NCI-H2081 treated with DMSO at 0.1 percent for 48 hours (cell line): ENCODE data around the gene ADGRL1.
"Not testable (repeated sequence)": the region's sequence is repeated elsewhere in the genome, so short reads cannot be mapped to it uniquely, and the experiment has no call there.

Source experiments
- DNase-seq: peaks from one replicate; lab custom pipeline; 2025; lab: John Stamatoyannopoulos, UW

The ADGRL1 gene

DNA sequence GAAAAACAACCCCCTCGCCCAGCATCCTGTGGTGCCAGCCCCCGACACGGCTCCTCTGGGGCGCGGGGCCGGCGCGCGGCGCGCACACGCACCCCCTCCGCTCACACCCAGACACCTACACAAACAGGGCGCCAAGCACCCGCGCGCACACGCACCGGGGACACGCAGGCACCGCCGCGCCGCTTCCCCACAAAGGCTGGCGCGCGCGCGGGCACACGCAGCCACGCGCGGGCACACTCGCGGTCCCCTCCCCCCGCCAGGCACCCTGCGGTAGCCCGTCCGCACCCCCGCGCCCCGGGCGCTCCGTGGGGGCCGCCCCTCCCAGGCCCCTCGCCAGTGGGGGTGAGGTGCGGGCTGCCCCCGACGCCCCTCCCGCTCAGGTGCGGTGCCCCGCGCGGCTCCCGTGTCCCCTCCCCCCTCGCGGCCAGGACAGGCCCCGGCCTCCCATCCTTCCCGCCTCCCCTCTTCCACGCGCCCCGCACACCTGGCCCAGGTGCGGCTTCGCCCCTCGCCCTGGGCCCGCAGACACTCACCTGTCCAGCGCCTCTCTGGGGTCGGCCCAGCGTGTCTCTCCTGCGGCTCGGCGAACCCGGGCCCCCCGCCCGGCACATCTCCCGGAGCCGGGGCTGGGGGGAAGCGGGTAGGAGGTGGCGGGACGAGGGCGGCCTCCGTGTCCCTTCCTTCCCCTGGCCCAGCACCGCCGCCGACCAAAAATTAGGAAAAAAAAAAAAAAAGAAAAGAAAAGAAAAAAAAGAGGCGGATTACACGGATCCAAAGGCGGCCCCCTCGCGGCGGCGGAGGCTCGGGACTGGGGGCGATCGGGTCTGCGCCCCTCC lies at the start of gene ADGRL1:
ADGRL1 (minus strand) TSS at position 718 of the 836 bp plus-strand sequence. CDS start 22,567 bp downstream, outside the sequence.
- not testable (repeated sequence) for DNase-seq

DNA sequence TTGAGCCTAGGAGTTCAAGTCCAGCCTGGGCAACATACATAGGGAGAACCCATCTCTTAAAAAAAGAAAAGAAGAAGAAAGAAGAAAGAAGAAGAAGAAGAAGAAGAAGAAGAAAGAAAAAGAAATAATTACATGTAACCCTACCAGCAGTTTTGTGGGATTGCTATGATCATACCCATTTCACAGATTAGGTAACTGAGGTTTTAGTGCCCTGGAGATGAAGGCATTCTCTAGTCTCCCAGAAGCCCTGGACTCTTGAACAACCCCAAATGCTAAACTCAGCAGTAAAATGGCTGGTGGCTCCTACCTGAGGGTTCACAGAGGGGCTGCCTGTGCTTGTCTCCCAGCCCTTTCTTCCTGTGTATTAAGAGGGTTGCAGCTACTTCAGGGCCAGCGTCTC lies 49.3 kb upstream of the ADGRL1 start:
- DNase-seq: not testable (repeated sequence)

DNA sequence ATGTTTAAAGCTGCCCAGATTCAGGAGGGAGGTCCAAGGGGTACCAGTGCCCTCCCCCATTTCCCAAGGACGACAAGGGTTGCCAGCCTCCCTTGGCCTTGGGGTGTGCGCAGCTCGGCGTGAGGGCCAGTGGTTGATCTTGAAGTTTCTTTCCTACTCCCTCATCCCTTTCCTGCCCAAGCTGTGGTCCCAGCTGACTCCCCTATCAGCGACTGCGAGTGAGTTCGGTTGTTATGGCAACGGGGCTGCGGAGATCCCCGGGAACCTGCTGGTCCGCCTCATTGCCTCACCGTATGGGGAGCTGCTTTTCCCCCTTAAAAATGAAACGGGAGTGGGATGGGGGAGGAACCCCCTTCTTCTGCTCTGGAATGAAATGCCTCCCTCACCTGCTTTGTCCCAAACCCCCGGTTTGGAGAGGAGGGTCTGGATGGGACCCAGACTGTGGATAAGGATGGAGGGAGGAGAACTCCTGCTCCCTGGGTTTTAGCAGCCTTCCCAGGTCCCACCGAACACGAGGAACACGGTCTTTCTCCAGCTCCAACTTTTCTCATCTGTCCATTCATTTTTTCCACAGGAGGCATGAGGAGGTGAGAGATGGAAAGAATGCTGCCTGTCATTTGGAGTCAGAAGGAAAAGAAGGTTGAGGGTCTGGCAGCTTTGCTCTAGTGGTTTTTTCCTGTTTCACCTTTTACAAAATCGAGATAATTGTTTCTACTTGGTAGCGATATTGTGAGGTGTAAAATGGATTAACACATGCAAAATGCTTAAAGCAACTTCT lies 48.0 kb upstream of the ADGRL1 start:
- DNase-seq: not testable (repeated sequence)

DNA sequence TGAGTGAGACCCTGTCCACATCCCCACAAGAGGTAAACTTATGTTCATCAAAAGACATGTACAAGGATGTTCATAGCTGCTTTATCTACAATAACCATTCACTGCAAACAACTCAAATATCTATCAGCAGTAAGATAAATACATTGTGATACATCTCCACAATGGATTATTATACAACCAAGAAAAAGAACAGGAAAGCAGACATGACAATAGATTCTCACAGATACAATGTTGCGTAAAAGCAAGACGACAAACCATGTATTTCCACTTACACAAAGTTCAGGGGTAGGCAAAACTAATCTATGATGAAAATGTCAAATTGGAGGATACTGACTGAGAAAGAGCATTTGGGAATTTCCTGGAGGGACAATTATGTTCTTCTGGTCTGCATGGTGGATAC lies 46.2 kb upstream of the ADGRL1 start:
- not testable (repeated sequence) for DNase-seq

DNA sequence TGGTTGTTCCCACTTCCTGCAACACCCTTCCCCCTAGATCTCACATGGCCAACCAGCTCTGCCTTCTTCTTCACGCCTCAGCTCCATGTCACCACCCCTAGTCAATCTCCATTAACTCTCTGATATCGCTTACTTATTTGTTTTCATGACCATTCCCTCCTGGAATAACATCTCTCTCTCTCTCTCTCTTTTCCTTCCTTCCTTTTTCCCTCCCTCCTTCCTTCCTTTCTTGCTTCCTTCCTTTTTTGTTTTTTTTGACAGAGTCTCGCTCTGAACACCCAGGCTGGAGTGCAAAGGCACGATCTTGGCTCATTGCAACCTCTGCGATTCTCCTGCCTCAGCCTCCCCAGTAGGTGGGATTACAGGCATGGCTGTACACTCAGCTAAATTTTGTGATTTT lies 44.9 kb upstream of the ADGRL1 start:
- no peak for DNase-seq

DNA sequence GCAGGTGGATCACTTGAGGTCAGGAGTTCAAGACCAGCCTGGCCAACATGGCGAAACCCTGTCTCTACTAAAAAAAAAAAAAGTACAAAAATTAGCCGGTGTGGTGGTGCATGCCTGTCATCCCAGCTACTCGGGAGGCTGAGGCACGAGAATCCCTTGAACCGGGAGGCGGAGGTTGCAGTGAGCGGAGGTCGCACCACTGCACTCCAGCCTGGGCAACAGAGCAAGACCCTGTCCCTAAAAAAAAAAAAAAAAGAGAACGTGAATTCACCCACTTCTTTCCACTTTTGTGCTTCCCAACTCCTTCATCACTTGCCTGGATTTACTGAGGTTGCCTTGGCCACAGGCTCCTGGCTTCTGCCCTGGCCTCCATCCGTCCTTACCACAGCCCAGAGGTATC lies 44.3 kb upstream of the ADGRL1 start:
- not testable (repeated sequence) for DNase-seq

DNA sequence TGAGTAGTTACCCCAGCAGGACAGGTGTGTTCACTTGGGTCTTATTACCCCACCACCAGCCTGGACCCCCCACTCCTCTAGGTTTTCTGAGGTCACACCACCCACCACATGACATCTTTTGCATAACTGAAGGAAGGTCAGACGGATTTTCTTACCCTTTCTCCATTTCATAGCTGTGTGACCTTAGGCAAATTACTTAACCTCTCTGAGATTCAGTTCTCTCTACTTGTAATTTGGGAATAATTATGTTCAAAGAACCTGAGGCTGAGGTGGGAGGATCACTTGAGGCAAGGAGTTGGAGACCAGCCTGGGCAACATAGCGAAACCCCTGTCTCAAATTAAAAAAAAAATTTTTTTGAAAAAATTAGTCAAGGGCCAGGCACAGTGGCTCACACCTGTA lies 43.9 kb upstream of the ADGRL1 start:
- not testable (repeated sequence) for DNase-seq

DNA sequence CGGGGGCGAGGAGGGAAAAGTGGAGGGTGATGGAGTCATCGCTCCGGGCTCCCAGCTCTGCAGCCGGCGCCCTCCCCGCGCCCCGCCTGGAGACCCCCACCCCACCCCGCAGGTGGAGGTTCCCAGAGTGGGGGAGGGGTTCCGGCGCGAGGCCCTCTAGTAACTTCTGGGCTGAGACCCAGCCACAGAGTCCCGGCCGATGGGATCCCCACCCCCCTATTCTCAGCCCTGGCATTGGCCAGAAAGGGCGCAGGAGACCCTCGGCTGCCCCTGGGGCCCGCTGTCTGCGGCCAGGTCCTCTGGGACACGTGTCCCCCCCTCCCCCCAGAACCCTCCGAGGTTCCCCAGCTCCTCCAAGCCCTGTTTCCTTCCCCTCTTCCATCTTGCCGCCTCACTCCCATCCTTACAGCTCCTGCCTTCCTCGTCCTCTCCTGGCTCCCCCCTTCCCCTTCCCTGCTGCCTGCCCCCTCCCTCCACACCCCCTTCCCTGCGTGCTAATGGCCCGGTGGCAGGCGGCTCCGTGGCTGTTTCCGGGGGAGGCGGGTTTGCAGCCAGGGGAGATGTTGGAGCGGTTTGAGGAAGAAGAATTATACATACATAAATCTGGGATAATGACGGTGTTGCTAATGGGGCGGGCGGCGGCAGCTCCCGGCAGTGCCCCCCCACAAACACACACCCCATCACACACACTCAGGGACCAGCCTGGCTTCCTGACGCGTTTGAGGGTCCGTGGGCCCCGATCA lies 43.2 kb upstream of the ADGRL1 start:
- peak; percentile 21 for DNase-seq

DNA sequence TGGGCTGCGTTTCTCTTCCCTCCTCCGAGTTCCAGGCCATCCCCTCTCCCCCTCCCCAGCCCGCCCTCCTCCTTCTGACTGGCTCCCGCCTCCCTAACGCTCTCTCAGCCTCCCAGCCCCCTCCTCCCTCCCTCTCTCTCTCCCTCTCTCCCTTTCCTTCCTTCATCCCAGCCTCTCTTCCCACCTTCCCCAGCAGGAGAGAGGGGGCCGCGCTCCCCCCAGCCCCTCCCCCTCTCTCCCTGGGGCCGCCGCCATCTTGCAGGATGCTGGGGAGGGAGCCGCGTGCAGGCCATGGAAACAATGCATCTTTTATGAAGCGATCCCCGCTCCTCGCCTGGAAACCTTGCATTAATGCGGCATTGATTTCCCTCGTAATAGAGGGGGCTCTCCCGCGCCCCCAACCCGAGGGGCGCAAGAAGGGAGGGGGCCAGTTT lies 42.6 kb upstream of the ADGRL1 start:
- no peak for DNase-seq

DNA sequence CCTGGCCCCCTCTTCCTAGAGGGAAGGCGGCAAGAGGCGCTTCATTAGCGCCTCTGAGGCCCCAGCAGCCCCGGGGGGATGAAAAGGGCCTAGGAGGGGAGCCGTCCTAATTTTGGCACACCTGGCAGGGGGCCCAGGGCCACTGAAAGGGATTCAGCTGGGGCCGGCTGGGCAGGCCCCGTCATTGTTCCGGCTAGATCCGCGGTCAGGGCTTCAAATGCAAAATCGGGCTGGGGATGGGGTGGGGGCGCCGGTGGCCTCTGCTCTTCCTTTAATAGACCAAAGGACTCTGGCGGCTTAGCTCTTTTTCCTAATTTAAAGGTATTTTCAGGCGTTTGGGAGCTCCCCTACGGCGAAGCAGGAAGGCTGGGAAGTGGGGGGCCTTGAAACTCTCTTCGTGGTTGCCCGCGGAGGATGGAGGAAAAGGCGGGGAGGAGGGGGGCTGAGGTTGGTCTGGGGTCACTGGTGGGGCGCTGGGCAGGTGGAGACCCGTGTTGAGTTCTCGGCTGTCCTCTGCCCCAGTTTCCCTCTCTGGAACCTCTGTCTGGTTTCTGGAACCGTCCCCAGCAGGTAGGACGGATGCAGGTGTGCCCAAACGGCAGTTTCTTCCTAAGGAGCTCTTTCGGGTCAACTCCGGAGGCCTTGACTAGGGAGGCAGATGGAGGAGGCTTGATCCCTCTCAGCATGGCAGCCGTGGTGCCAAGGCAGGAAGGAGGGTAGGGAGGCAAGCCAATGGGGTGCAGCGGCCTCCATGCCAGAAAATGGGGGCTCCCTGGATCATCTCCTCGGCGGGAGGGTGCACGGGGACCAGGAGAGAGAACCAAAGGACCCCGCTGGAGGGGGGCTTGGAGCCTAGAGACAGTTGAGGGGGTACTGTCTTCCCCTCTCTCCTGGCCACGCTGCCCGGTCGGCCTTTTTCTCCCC lies 41.8 kb upstream of the ADGRL1 start:
- not testable (repeated sequence) for DNase-seq

DNA sequence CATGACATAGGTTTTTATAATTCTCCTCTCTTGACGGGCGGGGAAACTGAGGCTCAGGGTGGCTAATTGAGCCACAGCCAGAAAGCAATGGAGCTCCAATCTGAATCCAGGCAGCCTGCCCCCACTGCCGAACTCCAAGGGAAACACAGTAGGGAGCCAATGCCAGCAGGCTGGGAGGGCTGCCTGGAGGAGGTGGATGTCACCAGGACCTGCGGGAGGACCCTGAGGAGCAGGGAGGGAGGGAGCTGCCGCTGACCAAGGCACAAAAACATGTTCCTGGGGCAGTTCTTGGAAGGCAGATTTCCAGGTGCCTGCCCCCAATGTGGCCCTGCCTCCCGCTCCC lies 41.2 kb upstream of the ADGRL1 start:
- not testable (repeated sequence) for DNase-seq

DNA sequence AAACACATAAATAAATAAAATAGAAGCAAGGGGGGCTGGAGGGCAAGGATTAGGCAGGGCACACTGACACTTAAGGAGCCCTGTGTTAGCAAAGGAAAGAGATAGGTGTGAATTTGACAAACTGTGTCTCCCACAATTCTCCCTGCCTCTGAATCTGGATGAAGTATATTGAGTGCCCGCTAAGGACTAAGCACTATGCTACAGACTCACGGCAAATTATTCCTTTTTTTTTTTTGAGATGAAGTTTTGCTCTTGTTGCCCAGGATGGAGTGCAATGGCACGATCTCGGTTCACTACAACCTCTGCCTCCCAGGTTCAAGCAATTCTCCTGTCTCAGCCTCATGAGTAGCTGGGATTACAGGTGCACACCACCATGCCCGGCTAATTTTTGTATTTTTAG lies 38.4 kb upstream of the ADGRL1 start:
- DNase-seq: not testable (repeated sequence)

DNA sequence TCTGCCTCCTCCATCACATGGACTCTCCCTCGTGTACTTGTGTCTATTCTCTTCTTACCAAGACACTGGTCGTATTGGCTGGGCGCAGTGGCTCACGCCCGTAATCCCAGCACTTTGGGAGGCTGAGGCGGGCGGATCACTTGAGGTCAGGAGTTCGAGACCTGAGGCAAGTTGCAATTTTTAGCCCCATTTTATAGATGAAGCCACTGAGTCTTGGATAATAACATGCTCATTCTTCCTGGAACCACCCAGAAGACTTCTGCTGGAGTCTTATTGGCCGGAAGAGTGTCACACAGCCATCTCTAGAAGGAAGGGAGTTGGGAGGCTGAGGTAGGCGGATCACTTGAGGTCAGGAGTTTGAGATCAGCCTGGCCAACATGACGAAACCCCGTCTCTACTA lies 37.7 kb upstream of the ADGRL1 start:
- DNase-seq: not testable (repeated sequence)

DNA sequence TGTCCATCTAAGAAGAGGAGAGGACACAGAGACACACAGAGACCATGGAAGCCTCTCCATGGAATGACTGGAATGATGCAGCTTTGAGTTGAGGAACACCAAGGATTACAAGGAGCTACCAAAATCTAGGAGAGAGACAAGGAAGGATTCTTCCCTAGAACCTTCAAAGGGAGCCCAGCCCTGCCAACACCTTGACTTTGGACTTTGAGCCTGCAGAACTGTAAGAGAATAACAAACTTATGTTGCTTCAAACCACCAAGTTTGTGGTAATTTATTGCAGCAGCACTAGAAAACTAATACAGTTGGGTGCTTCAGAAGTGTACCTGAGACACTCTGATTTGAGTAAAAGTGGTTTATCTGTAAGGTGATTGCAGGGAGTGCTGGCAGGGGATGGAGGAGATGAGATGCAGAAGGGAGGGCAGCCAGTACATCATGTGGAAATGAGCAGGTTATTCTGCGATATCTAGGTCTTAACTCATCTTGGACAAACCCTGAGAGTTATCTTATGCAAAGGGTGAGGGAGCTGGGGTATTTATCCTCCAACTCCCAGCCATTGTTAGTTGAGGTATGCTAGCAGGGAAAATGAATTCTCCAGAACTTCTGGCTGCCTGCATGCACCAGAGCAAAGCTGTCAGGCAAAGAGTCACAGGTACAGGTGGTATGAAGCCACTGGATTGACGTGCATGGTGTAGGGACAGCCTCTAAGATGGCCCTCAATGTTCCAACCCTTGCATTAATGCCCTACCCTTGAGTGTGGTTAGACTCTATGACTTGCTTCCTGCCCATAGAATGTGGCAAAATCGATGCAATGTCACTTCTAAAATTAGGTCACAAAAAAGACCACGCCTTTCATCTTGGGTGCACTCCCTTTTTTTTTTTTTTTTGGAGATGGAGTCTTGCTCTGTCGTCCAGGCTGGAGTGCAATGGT lies 31.3 kb upstream of the ADGRL1 start:
- DNase-seq: no peak

DNA sequence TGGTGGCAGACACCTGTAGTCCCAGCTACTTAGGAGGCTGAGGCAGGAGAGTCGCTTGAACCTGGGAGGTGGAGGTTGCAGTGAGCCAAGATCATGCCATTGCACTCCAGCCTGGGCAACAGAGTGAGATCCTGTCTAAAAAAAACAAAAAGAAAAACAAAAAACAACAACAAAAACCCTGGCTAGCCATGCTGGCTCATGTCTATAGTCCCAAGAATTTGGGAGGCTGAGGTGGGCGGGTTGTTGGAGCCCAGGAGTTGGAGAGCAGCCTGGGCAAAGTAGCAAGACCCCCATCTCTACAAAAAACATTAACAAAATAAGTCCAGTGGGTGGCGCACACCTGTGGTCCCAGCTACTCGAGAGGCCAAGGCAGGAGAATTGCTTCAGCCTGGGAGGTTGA lies 27.0 kb upstream of the ADGRL1 start:
- not testable (repeated sequence) for DNase-seq

DNA sequence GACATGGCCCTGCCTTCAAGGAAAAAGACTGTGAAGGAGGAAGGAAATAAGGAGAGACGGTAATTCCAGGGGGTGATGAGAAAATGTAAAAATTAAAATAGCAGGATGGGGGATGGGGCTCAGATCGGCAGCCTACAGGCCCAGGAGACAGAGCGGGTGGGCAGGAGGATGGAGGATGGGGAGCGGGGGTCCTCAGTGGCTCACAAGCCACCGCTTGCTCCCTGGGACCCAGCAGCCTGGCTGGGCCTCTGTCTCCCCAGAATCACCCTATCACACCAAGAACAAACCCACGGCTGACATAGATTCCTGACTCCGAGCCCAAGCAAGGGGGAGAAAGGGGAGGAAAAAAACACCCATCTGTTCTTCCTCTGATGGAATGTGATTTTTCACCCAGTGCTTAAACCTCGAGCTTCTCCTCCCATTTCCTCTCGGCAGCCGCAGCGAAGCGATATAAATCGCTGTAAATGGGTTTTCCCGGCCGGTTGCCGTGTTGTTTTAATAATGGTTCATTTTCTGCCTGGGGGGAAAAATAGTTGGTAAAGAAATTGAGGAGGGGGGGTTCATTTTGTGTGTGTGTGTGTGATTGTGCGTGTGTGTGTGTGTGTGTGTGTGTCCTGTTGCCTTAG lies 22.6 kb upstream of the ADGRL1 start:
- DNase-seq: not testable (repeated sequence)

DNA sequence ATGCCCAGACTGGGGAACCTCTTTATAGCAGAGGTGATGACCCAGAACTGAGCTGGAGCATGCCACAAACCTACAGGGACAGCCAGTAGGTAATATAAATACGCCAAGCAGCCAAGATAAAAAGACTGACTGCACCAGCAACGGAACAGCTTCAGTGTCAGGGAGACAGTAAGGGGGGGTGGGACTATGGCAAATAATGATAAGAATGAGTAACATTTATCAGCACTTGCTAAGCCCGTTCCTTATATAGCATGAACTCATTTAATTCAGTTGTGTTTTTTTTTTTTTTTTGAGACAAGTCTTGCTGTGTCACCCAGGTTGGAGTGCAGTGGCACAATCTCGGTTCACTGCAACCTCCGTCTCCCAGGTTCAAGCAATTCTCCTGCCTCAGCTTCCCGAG lies 20.5 kb upstream of the ADGRL1 start:
- DNase-seq: not testable (repeated sequence)

DNA sequence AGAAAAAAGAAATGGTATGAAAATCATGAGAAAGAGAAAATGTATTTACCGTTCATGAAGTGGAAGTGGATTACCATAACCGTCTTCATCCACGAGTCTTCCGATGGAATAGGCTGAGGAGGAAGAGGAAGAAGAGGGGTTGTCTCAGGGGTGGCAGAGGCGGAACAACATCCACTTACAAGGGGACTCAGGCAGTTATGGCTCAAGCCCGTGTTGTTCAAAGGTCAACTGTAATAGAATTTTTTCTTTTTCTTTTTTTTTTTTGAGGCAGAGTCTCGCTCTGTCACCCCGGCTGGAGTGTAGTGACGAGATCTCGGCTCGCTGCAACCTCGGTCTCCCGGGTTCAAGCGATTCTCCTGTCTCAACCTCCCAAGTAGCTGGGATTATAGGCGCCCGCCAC lies 16.9 kb upstream of the ADGRL1 start:
- DNase-seq: no peak

DNA sequence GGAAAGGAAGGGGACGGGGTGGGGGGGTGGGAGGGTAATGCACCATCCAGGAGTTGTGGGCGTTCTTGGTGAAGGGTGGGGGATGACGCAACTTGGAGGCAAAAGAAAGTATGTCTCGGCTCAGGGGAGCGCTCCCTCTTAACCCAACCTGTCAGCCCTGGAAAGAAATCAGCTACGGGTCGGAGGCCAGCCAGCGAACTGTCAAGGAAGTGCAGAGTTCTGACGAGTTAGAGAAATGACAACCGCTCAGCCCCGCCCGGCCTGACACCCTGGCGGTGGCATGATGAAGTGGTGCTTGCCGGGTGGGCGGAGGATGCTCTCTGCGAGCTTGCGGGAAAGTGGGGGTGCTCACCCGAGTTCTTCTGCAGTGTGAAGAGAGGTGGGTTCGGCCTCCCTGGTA lies 15.4 kb upstream of the ADGRL1 start:
- DNase-seq: not testable (repeated sequence)
